Globus pallidus (tissue), 1 donor: ENCODE measurements around the gene CFAP126.
"Not testable (repeated sequence)": the region's sequence is repeated elsewhere in the genome, so short reads cannot be mapped to it uniquely, and the experiment has no call there.

Experiments
- DNase-seq: peaks from one replicate; pipeline ENCODE4 v3.0.0-alpha.2; 2015; ENCODE audit warnings: low spot score

Gene CFAP126

DNA sequence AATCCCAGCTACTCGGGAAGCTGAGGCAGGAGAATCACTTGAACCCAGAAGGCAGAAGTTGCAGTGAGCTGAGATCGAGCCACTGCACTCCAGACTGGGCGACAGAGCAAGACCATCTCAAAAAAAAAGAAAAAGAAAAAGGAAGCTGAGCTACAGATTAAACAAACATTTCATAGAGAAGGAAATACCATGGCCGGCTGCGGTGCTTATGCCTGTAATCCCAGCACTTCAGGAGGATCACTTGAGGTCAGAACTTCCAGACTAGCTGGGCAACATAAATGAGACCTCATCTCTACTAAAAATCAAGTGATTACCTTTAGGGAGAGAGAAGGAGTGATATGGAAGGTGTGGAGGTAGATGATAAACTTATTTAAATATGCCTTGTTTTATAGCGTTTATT is 14.0 kb upstream of the CFAP126 start:
- DNase-seq, result no peak

DNA sequence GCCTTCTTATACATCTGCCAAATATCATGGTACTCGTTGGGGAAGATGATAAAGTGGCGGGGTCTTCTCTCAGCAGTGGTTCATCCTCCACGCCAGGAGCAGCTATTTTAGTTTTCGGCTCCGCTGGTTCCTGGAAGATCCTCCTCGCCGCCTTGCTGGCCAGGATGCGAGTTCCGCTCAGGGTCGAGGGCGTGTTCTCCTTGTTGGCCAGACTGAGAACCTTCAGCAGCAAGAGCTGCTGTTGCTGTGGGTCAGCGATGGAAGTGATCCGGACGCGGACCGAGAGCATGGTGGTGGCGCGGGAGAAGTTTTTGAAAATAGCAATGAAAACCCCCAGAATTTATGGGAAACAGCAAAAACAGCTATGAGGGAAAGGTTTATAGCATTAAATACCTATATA is 11.4 kb upstream of the CFAP126 start:
- no peak for DNase-seq

DNA sequence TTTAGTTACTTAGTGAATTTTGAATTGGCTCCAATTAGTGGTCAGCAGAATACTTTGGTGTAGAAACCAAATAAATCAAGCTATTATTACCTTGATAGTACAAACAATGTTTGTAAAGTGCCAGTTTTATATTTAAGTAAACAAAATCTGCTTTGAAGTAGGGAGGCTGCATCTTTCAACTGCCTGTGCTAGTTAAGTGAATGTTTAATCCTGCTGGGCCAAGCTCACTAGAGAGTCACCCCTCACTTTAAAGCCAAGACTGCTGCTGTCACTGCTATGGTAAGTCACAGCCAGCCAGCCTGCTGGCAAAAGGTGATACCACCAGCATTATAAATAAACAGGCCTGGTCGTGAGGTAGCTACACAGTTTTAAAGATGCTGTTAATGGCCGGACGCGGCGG is 10.3 kb upstream of the CFAP126 start:
- DNase-seq, result no peak

DNA sequence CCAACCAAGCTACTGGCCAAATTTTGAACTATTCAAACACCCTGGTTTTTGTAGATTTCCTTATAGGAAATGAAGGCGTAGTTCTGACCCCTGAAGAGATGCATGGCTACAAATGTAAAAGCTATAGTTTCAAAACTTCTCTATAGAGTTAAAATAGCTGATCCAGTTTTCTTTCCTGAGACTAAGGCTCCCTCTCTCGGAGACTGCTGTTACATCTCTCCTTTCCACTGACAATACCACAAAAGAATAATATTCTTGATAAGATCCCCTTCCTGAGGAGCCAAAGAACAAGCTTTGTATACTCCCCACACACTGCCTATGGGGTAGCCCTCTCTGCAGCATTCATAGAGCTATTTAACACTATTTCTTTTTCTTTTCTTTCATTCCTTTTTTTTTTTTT is 6.7 kb upstream of the CFAP126 start:
- DNase-seq, result no peak

DNA sequence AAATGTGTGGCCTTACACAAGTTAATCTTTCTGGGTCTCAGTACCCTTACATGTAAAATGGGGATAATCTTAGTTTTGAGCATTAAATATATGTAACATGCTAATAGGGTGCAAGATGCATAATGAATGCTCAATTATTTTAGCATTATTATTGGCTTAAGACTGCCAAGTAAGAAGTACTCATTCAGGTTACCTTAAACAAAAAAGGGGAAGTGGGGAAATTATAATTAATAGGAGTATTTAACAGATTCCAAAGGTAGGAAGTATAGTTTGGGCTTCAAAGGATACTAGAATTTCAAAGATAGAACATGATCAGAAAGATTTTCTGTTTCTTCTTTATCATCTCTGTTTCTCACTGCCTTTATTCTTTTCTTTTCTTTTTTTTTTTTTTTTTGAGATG is 5.8 kb upstream of the CFAP126 start:
- no peak for DNase-seq

DNA sequence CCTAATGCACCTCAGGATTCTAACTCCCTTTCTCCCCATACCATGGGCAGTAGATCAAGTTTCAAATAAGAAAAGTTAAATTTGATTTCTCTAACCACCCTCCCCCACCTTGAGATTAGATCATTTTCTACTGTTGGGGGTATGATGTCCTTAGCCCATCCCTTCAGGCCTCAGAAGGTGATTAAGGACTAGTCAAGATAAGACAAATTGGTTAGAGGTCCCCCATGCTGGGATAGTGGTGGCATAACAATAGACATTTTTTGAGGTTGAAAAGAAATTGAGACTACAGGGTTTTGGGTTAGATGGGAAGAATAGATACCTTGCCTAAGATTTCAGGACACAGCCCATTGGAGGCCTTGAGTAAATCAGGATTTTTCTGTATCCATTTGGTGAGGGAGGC is 2.5 kb downstream of the CFAP126 start:
- DNase-seq, result no peak

DNA sequence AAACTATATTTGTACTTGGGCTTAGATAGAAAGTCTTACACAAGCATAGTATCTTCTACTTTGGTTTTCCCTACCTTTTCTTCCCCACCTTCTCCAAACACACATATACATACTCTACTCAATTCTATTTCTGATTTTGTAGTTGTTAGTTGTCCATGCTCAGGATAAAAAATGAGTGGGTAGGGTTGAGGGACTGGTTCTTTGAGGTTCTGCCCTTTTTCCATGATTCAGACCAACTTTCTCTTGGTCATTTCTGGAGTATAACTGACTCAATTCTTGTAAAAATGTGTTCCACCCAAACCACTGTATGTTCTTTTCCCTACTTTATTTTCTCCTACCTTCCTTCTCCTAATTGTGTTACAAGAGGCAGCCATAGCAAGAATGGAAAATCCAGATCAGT is 3.3 kb downstream of the CFAP126 start:
- no peak for DNase-seq

DNA sequence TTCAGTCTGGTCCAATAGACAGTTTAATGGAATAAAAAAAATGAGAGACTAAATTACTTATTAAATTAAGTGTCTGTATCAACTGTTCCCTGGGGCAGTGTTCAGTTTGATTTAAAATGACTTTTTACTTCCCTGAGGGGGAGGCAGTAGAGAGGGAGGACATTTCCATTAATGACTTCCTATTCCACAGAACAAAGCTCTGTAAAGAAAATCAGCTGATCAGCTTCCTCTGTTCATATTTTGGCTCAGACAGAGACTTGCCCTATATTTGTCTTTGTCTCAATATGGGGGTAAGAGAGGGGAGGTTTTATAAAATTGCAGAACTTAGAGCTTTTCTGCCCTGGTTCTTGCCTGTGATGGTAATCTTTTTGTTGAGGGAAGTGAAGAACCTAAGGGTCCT is 8.4 kb downstream of the CFAP126 start:
- DNase-seq, result peak; percentile 43

DNA sequence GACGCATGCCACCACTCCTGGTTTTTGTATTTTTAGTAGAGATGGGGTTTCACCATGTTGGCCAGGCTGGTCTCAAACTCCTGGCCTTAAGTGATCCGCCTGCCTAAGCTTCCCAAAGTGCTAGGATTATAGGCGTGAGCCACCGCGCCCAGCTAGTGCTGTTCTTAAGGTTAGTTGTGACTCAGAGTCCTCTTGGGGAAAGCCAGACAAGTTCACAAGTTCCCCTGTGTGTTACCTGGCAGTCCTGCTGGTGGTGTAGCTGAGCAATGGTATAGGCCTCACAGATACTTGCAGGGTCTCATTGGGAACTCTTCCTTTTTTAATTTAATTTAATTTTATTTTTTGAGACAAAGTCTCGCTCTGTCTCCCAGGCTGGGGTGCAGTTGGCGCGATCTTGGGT is 10.6 kb downstream of the CFAP126 start:
- no peak for DNase-seq

DNA sequence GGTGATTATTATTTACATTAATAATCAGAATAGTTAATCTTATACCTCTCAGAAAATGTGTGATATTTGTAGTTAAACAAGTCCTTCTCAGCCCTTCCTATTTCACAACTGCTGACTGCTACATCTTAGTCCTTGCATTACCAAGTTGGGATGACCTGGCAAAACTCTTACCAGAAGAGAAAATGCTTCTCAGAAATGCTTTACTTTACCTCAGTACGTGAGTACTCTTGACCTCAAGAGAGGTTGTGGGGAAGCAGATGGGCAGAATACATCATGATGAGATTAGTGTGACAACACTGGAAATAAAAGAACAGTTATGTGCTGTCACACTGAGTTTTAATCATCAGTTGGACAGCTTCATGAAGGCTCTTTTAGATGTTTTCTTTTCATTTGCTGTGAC is 16.2 kb downstream of the CFAP126 start:
- no peak for DNase-seq

DNA sequence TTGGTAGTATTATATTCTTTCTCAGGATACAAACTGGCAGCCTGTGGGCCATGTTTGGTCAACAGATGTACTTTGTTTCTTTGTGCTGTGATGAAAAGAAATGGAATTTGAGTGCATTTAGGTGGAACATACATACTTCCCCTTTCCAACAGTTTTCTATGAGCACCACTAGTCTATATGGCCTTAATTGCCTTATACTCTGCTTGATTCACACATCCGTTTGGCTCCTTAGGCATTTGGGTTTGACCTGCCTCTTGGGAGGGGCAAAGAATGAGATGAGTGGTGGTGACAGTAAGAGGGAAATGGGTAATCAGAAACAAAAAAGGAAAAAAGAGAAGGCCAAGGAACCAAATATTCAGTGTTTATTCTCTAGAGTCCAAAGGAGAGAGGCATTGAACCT is 17.0 kb downstream of the CFAP126 start:
- DNase-seq, result no peak

DNA sequence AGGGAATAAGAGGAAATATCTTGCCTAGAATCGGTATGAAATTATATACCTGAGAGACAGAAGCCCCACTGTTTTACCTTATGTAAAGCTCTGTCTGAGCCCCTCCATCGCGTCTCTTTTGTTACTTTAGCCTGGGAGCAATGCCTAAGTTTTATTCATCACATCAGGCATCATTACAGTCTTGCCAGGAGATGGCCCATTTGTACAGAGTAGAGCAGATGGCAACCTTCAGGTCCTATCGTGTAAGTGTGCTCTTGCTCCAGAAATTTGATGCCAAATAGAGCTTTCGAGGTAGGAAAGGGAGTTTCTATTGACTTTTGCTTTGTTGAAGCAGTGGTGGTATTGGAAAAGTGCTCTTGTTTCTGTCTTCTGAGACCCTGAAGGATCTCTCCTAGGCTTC is 24.9 kb downstream of the CFAP126 start:
- no peak for DNase-seq

DNA sequence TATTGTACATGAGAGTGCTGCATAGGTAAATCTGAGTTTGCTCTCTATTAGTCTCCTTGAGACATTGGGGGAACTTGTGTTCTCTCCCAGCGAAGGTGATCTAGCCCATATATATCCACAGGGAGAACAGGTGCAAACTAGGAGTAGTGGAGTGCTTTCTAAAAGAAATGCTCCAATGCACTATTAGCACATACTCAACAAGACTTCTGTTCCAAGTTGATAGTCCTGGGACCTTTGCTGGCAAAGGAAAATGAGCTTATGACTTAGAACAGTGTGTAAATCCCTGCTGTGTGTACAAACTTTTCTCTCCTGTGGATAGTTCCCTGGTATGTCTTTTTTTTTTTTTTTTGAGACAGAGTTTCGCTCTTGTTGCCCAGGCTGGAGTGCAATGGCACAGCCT is 25.5 kb downstream of the CFAP126 start:
- DNase-seq, result no peak

DNA sequence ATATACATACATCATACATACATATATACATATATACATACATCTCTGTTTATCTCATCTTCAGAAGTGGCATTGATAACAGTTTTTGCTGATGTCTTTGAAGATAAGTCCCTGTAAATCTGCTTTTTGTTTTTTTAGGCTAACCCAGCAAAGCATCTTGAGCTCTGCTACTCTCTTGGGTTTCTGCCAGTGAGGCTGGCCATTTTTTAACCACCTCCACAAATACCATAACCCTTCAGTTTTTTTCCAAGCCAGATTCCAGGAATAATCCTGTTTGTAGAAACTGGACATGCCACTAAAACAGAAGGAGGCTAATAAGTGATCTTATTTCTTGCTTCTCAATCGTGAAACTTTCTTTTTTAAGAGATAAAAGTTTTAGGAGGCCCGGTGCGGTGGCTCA is 31.9 kb downstream of the CFAP126 start:
- no peak for DNase-seq

DNA sequence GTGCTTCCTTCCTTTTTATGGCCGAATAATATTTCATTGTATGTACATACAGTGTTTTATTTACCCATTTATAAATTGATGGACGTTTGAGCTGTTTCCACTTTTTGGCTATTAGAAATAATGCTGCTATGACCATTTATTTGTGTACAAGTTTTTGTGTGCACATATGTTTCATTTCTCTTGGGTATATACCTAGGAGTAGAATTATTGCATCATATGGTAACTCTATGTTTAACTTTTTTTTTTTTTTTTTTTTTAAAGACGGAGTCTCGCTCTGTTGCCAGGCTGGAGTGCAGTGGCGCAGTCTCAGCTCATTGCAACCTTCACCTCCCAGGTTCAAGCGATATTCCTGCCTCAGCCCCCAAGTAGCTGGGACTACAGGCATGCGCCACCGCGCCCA is 34.5 kb downstream of the CFAP126 start:
- no peak for DNase-seq

DNA sequence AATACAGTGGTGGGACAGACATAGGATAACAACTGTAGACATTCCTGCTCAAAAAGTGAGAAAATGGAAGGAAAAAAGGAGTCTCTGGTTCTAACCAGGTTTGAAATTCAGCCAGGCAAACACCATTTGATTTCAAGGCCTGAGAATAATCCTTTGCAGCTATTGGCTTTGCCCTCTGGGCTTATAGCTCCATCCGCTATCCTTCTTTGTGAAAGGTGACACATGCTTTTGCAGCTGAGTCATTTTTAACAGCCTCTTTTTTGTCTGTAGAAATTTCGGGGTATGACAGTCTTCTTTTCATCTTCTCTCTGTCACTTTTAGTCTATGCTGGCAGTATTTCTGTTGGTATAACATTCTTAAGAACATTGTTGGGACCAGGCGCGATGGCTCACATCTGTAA is 37.3 kb downstream of the CFAP126 start:
- DNase-seq, result no peak

DNA sequence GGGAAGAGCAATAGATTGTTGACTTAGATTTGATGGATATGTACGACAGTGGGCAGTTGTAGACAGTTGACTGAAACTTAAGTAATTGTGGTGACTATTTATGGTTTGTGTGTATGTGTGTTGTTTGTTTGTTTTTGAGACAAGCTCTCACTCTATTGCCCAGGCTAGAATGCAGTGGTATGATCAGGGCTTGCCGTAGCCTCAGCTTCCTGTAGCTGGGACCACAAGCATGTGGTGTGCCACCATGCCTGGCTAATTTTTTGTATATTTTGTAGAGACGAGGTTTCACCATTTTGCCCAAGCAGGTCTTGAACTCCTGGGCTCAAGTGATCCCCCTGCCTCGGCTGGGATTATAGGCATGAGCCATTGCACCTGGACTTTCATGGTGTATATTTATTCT is 43.7 kb downstream of the CFAP126 start:
- no peak for DNase-seq

DNA sequence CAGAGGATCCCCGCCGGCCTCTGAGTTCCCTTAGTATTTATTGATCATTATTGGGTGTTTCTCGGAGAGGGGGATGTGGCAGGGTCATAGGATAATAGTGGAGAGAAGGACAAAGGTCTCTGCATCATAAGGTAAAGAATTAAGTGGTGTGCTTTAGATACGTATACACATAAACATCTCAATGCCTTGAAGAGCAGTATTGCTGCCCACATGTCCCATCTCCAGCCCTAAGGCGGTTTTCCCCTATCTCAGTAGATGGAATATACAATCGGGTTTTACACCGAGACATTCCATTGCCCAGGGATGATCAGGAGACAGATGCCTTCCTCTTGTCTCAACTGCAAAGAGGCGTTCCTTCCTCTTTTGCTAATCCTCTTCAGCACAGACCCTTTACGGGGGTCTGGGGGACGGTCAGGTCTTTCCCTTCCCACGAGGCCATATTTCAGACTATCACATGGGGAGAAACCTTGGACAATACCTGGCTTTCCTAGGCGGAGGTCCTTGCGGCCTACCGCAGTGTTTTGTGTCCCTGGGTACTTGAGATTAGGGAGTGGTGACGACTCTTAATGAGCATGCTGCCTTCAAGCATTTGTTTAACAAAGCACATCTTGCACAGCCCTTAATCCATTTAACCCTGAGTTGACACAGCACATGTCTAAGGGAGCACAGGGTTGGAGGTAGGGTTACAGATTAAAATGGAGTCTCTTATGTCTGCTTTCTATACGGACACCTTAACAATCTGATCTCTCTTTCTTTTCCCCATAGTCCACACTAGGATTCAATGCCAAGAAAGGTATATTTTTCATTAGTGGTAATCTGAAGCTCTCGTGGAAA is 51.6 kb downstream of the CFAP126 start:
- DNase-seq, result not testable (repeated sequence)
